IPS DF 4.7 (cell line): ENCODE results near the gene KL.

Experiments
- DNase-seq: peaks from one replicate; pipeline ENCODE4 v3.0.0-alpha.2; 2013; ENCODE audit warnings: low spot score; ENCODE audit errors: extremely low read depth

The KL gene

GRCh38 chr13:33080972-33081590 lies 64.9 kb downstream of the KL start:
- no peak for DNase-seq

DNA sequence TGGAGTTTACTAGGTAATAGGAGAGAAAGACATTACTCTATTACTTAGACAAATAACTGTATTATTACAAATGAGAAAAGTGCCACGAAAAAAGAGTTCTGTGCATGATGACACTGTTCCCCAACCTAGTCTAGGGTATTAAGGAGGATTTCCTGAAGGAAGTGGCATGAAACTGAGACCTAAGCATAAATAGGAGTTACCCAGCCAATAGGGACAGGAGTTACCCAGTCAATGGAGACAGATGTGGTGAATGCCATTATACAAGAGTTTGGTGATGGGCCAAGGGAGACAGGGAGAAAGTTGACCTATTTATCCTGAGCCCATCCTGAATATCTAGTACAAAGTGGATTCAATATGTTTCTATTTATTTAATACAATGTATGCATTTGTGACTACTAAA lies 65.4 kb downstream of the KL start:
- no peak for DNase-seq

DNA sequence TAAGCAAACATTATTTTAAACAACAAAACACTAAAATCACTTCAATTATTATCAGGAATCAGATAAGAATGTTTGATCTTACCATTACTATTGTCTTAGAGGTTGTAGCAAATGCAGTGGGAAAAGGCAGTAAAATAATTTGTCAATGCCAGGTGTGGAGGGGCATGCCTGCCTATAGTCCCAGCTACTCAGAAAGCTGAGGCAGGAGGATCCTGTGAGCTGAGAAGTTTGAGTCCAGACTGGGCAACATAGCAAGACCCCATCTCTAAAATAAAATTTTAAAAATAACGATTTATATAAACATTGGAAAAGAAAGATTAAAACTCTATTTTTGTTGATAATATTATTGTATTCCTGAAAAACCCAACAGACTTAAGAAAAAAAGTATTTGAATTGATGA lies 66.8 kb downstream of the KL start:
- no peak for DNase-seq

- no peak for DNase-seq
Measured at GRCh38 chr13:33087091-33087490, 70.9 kb downstream of the KL start.

DNA sequence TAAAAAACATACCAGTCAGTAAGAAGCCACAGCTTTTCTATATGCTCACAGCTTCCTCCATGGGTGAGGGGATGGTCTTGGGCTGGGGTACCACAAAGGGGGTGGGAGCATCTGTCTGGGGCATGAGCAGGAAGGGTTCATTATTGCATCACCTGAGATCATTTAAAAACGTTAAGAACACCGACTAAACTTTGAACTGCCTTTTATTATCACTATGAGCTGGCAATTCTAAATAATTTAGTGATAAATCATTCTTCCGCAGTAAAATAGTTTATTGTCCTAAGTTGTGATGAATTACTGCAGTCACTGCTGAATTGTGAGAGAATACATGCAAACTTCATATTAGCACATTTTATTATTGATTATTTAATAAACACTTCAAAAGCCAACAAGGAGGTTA lies 71.6 kb downstream of the KL start:
- DNase-seq: no peak

GRCh38 chr13:33089311-33089710 lies 73.1 kb downstream of the KL start:
- DNase-seq: no peak

- no peak for DNase-seq
Measured at GRCh38 chr13:33090755-33091414, 74.7 kb downstream of the KL start.

DNA sequence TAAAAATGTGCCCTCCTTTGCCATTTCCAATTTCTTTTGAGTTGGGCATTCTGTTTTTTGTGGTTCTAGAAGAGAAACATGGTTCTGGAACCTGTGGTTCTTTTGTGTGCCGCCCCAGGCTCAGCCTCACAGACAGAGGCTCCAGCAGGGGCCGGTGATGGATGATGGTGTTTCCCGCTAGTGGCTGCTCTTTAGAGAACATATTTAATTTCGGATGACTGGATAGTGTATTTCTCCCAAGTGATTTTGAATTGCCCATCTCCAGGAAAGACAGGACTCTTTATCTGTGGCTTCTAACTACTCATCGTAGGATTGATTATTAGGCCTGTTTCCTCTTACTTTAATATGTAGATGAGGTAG lies 75.2 kb downstream of the KL start:
- DNase-seq: no peak

- DNase-seq: no peak
Measured at GRCh38 chr13:33092073-33092987, 76.1 kb downstream of the KL start.

DNA sequence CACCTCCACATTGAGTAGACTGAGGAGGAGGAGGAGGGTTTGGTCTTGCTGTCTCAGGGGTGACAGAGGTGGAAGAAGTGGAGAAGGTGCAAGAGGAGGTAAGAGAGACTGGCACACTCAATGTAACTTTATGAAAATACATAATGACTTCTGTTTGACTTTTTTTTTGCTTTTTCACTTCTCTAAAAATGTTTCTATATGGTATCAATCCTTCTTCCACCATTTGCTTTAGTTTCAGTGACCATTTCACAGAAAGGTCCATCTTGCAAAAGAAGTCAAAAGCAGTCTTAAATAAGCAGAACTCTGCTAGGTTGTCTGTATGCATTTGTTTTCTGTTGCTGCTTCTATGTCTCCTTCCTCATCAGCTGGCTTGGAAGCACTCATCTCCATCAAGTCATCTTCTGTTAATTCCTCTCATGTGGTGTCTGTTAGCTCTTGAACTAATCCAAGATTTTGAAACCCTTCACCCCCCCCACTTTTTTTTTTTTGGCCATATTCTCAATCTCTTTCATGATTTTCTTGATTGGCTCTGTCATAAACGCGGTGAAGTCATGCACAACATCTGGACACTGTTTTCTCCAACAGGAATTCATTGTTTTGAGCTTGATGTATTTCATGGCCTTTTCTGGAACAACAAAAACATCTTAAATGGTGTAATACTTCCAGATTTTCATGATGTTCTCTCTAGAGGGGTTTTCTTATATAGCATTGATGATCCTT lies 80.8 kb downstream of the KL start:
- no peak for DNase-seq

DNA sequence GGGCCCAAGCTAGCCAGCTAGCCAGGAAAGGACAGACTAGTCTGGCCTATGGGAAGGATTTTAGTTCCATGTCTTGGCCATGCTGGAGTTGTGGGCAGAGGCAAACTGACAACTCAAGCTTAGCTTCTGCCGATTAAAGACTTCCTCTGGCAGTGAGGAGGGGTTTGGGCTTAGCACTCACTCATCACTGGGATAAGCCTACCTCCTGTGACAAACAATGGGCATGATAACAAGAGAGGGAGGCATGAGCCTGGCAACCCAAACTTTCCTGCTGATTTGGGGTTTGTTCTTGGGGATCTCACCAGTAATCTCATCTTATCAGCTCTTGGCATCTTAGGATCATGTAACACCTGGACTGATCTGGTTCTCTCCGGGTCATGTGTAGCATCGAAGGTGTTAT lies 83.6 kb downstream of the KL start:
- DNase-seq: no peak

DNA sequence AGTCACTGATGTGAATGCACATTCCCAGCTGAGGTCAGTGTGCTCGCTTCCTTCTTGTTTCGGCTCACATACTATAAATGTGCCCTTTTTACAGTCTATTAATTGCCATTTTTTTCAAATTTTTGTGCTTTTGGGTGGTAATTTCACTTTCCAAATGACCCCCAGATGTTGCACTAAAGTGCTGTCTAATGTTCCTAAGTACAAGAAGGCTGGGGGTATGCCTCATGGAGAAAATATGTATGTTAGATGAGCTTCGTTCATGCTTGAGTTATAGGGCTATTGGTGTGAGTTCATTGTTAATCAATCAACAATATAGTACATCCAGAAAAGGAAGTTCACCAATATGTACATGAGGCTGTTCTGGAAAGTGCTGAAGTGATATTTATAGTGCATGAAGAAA lies 84.7 kb downstream of the KL start:
- DNase-seq: no peak

- DNase-seq: no peak
Measured at GRCh38 chr13:33101835-33102234, 85.6 kb downstream of the KL start.

GRCh38 chr13:33103457-33103856 lies 87.2 kb downstream of the KL start:
- no peak for DNase-seq

- DNase-seq: no peak
Measured at GRCh38 chr13:33105387-33106005, 89.3 kb downstream of the KL start.

DNA sequence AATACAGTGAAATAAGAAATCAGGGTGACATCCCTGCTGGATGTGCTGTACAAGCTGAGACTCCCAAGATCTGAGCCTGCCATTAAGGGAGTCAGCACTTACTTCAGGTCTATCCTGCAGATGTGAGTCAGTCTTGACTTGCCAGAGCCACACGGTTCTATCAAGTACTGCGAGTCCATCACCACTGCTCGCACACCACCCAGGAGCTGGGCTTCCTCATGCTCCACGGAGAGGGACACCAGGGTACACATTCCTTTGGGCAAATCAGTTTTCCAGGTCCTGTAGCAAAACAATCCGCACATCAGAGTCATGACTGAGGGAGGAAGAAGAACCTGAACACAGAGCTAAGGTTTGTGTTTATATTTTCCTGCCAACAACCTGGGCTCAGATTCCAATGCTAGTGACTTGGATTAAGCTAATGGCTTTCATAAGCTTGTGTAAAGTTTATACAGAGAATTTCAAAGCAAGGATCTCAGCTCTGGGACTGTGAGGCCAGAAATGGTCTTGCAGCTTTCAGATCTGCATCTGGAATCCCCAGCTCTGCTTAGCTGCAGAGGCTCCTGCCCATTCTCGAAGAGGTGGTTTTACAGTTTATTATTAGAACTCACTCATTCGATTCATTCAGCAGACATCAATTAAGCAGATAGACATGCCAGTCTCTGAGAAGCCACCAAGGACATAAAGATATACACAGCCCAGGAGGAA lies 90.6 kb downstream of the KL start:
- DNase-seq: no peak

DNA sequence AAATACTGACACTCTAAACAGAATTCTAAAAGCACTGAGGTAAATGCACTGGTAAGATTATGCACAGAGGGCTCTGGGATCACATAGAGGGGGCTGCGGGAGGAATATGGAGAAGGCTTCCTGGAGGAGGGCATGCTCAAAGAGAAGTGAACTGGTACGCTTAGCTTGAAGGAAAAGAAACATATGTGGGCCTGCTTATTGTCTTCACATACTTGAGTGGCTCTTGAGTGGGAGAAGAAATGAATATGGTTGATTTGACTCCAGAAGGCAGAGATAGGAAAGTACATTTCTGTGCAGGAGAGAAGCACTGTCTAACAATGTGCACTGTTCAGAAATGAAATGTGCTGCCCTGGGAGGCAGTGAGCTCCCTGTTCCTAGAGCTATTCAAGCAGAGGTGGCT lies 91.1 kb downstream of the KL start:
- no peak for DNase-seq

- no peak for DNase-seq
Measured at GRCh38 chr13:33108620-33109019, 92.4 kb downstream of the KL start.

- DNase-seq: no peak
Measured at GRCh38 chr13:33109271-33109697, 93.1 kb downstream of the KL start.

DNA sequence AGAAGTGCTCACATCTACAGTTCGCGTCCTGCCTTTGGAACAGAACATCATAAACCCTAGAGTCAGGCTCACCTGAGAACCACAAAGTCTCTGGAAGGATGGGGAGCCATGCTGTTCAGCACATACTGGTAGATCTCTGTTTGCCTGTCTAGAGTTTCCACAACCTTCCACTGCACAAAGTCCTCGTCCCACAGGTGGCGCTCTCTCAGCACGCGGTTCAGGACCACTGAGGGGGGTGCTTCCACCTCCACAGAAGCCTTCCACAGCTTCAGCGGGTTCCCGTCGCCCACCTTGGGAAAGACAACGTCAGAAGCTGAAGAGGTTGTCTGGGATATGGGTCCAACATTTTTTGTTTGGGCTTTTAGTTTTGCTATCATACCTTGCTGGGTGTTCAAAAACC lies 93.6 kb downstream of the KL start:
- DNase-seq: peak; percentile 41

- DNase-seq: no peak
Measured at GRCh38 chr13:33110386-33110712, 94.1 kb downstream of the KL start.
